ENCODE measurements around the gene PDE6H.
A peak's percentile ranks its signal among the peaks of the same experiment; 100 is the strongest.

The PDE6H gene

DNA sequence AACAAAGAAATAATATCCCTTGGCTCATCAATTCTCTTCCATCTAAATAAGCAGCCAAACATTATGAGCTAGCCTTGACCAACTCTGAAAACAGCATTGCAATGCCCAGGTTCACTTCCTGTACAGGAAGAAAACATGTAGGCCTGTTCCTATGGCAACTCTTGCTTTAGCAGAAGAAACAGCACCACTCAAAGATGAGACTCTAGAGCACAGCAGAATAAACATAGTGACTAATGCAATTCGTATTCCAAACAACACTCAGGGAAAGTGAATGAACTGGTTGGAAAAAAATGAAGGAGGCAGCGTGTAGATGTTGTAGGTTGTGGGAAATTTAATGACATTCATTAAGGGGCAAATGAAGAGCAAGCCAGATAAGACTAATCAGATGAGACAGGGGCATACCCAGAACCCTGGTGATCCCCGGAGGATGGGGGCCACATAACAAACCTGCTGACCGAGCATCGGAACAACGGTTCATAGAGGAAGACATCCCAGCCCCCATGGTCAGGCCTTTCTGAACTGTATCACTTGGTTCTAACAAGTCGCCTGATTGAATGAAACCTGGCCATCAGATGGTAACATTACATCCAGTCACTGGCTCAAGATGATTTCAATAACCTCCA, 20.4 kb upstream of the PDE6H start:
- no peak for DNase-seq

DNA sequence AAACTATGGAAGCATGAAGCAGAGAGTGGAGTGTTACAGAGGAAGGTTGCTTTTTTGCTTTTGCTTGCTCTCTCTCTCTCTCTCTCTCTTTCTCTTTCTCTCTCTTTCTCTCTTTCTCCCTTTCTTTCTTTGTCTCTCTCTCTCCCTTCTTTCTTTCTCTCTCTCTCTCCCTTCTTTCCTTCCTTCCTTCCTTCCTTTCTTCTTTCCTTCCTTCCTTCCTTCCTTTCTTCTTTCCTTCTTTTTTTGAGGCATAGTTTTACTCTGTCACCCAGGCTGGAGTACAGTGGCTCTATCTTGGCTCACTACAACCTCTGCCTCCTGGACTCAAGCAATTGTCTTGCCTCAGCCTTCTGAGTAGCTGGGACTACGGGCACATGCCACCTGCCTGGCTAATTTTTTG, 19.1 kb upstream of the PDE6H start:
- no peak for DNase-seq

GRCh38 chr12:14954269-14954668, 18.6 kb upstream of the PDE6H start:
- no peak for DNase-seq

DNA sequence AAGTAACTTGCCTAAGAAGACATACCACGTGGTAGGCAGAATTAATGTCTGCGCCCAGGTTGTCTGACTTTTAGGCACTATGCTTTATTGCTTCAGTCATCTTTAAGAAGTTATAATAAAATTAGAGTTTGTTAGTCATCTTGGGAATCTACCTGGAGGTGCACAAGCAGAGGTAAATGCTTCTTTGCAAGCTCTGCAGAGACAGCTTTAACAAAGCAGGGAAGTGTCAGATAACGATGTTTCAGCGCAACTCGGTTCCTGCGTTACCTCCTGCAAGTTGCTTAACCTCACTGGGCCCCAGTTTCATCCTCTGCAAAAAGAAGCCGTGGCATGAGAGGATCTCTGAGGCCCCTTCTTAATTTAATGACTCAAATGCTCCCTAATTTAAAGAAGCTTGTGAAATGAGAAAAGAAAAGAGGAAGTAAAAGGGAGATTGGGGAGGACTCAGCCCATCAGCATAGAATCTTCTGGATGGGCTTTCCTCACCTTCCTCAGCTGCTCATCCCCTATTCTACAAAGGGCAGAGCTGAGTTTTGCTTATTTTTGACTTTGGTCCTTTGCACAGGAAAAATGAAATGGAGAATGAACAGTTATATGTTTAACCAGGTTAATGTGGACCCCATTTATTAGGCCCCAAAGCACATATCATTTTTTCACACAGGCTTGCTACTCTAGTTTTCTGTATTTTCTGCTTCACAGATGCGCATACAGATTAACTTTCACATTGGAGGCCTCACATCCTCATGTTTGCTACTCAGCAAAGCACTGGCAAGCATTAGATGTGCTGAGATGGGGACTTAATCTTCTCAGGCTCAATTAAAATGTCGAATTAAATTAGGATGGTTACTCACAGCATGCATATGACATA, 16.6 kb upstream of the PDE6H start:
- DNase-seq: no peak

DNA sequence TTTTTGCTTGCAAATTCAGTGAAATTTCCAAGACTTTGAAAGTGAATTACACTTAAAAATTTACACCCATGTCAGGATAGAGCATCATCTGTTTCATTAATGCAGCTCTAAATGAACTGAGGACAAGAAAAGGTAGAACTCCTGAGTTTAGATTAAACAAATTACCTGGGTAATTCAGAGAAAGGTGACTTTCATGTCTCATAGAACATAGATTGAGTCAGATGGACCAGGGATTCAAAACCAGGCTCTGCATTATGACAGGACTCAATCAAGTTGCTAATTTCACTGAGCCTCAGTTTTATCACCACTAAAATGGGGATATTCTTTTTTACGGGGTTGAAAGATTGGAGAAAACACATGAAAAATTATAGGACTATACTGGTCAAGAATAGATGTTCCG, 15.9 kb upstream of the PDE6H start:
- DNase-seq: no peak

DNA sequence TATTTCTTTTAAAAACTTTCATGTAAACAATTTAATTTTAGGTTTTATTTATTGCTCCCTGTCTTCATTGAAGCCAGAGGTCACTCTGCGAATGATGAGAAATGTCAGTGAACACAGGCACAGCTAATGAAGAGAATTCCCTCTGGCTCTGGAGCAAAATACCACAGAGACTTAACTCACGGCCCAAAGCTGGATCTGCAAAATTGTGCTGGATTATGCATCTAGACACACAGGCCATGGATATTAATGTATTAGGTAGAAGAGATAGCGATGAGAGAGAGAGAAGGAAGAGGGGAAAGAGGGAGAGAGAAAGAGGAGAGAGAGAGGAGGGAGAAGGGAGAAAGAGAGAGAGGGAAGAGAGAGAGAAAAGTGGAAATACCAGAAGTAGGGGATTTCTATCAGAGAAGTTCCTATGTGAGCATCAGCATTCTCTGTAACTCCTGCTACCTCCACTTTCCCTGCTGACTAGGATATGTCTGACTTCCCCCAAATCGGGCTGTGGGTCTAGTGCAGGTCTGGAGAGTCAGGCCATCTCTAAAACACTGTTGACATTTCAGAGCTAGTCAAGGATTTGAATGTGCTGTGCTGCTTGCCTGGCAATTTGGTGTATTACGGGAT, 15.2 kb upstream of the PDE6H start:
- no peak for DNase-seq

GRCh38 chr12:14958361-14959125, 14.3 kb upstream of the PDE6H start:
- no peak for DNase-seq

GRCh38 chr12:14959126-14959440, 13.8 kb upstream of the PDE6H start:
- no peak for DNase-seq

GRCh38 chr12:14959463-14959862, 13.4 kb upstream of the PDE6H start:
- DNase-seq: no peak

GRCh38 chr12:14959916-14960496, 12.8 kb upstream of the PDE6H start:
- no peak for DNase-seq

DNA sequence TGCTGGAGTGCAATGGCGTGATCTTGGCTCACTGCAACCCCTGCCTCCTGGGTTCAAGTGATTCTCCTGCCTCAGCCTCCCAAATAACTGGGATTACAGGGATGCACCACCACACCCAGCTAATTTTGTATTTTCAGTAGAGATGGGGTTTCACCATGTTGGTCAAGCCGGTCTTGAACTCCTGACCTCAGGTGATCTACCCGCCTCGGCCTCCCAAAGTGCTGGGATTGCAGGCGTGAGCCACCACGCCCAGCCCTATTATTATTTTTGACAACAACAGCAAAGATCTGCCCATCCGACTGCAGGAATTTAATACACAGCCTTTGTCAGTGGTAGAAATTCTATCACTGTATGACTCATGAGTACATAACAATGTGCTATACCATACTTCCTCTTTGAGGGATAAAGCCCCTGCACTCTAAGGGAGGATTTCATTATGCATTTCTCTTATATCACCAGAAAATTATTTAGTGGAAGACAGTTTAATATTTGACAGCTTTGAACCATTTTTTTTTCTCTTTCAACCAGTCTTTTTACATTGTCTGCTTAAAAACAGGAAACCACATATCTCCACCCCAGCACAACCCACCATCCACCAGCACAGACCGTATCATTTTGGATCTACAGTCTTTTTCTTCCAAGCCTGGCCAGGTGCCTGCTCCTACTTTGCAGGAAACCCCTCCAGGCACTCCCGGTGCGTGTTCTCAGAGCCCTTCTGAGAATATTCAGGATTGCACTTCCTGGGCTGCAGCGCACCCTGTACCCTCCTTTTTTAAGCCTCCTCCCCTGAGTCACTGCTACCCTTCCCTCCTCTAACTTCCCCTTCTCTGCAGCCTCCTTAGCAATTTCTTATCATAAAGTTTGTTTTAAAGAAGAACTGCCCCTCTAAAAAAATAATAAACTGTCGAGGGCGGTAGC, 12.0 kb upstream of the PDE6H start:
- peak in 1 of 4 experiments; percentile 41 for DNase-seq

GRCh38 chr12:14961466-14962152, 11.2 kb upstream of the PDE6H start, which contains the start of gene ARHGDIB:
Gene ARHGDIB, minus strand, starts transcription at chr12:14961601. Its CDS starts 10,889 bp downstream, at chr12:14950712.
- peak in 3 of 4 experiments; percentile 45 to 62 (median 57) for DNase-seq

DNA sequence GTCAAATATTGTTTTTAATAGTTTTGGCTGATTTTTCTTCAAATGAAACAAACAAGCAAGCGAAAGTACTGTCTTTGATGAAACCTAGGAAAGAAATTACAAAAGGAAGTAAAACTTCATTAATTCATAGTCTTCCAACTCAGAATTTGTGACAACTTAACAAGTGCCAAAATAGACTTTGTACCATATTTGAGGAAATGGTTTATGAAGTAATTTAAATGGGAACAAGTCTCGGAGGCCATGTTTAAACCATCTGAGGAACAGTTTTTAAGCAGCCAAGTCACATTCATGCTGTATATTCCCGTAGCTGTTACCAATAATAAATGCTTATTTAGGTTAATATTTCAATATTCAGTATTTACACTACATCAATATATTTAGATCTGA, 10.7 kb upstream of the PDE6H start:
- DNase-seq: no peak

DNA sequence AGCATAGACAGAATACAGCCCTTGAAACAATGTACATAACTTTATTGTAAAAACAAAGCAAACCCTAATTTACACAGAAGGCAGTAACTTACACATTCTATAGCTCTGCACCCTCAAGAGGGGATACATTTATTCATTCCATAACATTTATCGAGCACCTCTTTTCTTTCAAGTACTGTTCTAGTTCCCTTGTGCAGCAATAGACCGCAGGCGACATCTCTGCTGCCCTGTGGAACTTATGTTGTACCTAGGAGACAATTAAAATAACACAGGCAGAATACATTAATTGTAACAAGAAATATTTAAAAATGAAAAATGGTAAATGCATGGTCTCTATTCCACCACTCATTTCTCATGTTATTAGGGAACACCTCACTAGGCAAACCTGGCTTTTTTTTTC, 10.0 kb upstream of the PDE6H start:
- no peak for DNase-seq

- no peak for DNase-seq
Measured at GRCh38 chr12:14963520-14963919, 9.3 kb upstream of the PDE6H start.

DNA sequence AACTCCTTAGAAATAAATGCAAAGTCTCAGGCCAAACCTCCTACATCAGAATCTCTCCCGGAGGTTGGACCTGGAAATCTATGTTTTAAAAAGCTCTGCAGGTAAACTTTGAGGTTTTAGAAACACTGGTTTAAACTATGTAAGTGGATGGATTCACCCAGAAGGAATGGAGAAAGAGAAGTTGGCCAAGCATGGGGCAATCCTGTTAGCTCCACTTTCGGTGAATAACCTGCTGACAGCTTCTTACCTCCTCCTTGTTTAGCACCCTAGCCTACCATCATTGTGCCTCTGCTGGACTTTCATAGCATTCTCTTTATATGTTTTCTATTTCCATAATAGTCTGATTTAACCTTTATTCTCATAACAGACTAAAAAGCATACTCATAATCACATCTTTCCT, 8.4 kb upstream of the PDE6H start:
- DNase-seq: no peak

DNA sequence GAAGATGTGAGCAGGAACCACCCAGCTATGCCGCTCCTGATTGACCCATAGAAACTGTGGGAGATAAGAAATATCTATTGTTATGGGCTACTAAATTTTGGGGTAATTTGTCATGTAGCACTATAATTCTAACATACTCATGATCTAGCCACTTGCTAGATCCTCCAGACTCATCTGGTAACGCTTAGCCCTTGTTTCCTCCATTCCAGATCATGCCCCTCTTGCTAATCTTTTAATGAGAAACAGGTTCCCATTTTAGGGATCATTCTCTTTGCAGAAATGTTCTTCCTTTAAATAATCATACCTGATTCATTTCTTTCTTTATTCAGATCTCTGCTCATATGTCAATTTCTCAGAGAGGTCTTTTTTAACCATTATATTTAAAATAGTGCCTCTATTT, 7.6 kb upstream of the PDE6H start:
- no peak for DNase-seq

DNA sequence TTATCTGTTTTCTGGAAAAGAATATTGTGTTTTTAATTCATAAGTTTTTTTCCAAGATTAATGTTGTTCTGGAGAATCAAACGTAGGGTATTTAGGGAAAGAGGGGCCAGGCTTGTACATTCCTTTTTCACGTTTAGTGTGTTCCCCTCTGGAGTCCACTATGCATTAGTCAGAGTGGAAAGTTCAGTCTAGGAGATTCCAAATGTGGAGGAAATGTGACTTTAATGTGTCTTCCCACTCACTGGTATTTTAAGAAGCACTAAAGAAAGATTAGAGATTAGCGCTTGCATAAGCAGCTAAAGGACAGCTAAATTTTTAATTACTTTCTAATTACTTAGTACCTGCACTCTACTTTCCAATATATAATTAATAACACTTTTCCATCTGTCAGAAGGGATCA, 4.4 kb upstream of the PDE6H start:
- DNase-seq: no peak

GRCh38 chr12:14970473-14970872, 2.4 kb upstream of the PDE6H start:
- DNase-seq: no peak

- DNase-seq: no peak
Measured at GRCh38 chr12:14974633-14975032, 1.8 kb downstream of the PDE6H start.

DNA sequence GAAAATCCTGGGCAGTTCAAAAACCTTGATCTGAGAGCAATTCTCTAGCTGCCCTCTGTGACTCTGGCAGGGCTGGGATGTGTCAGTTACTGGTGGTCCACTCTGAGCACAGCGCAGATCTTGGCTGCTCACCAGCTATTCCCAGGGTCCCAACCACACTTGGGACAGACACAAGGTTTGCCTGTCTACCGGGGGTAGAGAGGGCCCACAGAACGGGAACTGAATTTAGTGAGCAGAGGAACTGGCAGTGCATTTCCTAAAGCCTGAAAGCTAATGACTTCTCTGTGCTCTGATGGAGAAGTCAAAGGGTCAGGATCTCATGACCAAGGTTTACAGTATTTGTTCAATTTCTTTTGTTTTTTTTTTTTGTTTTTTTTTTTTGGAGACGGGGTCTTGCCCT, 2.6 kb downstream of the PDE6H start:
- no peak for DNase-seq
